ENCODE measurements around the gene MAFF. TPM values are rescaled to one million over a fixed set of nuclear protein-coding genes. Genes with fewer than 3 reads are reported as not detected.
A peak's percentile ranks its signal among the peaks of the same experiment; 100 is the strongest.

Gene MAFF
- total RNA-seq, 3 donors from 2014 or later (not counting 1 experiment from before 2014, with no cell fraction given): 168 to 215 (median 187) TPM

DNA sequence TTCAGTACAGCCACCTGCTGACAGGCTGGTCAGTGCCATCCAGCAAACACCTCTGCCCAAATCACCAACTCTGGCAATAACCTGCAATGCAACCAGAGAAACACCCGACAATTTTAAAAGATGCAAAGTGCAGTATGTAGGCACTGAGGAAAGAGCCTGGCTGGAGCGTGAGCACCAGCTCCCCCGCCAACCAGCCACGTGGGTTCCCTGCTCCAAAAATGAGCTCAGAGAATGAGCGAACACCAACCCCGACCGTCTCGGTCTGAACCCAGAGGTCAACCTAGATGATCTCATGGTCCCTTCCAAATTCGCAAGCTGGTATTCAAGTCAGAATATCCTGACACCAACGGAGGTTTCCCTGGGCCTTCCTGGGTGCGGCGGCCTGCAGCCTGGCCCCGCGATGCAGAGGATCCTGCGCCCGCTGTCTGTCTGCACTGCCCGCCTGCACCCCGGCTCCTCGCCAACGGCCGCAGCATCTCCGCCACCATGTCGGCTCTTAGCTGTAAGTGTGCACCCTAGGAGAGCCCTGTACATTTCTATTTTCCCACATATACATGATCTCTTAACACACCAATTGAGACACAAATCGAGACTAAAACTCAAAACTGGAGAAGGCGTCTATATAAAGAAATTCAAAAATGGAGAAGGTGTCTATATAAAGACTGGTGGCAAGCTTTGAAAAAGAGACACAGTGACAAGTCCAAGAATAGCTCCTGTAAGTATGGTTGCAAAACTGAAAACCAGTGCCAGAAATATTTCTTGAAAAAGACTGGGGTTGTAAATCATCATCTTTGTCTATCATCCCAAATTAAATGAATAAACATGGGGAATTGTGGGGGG lies 48.2 kb downstream of the MAFF start:
- peak overlapping the region in 1 of 2 donors; percentile 36 for H3K27ac Mint-ChIP-seq

GRCh38 chr22:38250643-38251340 lies 49.0 kb downstream of the MAFF start:
- DNase-seq (no peak), ATAC-seq (peak in 1 of 3 donors; percentile 57)
- no peak overlapping the region for H3K4me3 ChIP-seq (ENCODE audit: low read length)
- no peak for TF ChIP-seq CTCF (IDR thresholded peaks at IDR 0.05)
- H3K27me3 Mint-ChIP-seq (ENCODE audit: low read depth in 2 of 2): no peaks in the 10 kb centered on the region
- peaks cover 6% of the 10 kb centered on the region for H3K36me3 Mint-ChIP-seq
- H3K4me1 ChIP-seq (ENCODE audit: control insufficient read depth, insufficient read depth, low read length): peaks cover 6% of the 10 kb centered on the region
- no peak overlapping the region for H3K27ac Mint-ChIP-seq
- peaks cover 17% of the 10 kb centered on the region for H3K36me3 ChIP-seq (ENCODE audit: control insufficient read depth, insufficient read depth, low read length)
- no peak overlapping the region for H3K4me3 Mint-ChIP-seq
- no peaks in the 10 kb centered on the region for H3K27me3 ChIP-seq (ENCODE audit: control insufficient read depth, insufficient read depth, low read length)
- WGBS (ENCODE audit: insufficient coverage): 86% methylated on average over 13 of the region's 13 CpGs
- no peak overlapping the region for H3K27ac ChIP-seq (ENCODE audit: low read length)
- no peaks in the 10 kb centered on the region for H3K9me3 Mint-ChIP-seq
- peaks cover 6% of the 10 kb centered on the region for H3K9me3 ChIP-seq (ENCODE audit: control insufficient read depth, insufficient read depth, low read length)
- H3K4me1 Mint-ChIP-seq: peaks cover 23 to 34% of the 10 kb centered on the region in 2 donors
- intact Hi-C loops (cut with micrococcal nuclease): no loop called here

More for the DNA sequence above, 48.2 kb downstream of the MAFF start:
- no peak overlapping the region for H3K27ac ChIP-seq (ENCODE audit: low read length)
- DNase-seq (no peak), ATAC-seq (no peak)
- peaks cover 6% of the 10 kb centered on the region for H3K9me3 ChIP-seq (ENCODE audit: control insufficient read depth, insufficient read depth, low read length)
- Mint-ChIP-seq H3K4me3 (no peak overlapping the region), H3K27me3 (ENCODE audit: low read depth in 2 of 2) (no peaks in the 10 kb centered on the region), H3K9me3 (no peaks in the 10 kb centered on the region), H3K4me1 (peaks cover 23 to 29% of the 10 kb centered on the region in 2 donors), H3K36me3 (peaks cover 6% of the 10 kb centered on the region)
- no peak overlapping the region for H3K4me3 ChIP-seq (ENCODE audit: low read length)
- intact Hi-C loops (cut with micrococcal nuclease): no loop called here
- WGBS (ENCODE audit: insufficient coverage): 96% methylated on average over 24 of the region's 25 CpGs
- peaks cover 20% of the 10 kb centered on the region for H3K36me3 ChIP-seq (ENCODE audit: control insufficient read depth, insufficient read depth, low read length)
- peaks cover 6% of the 10 kb centered on the region for H3K4me1 ChIP-seq (ENCODE audit: control insufficient read depth, insufficient read depth, low read length)
- TF ChIP-seq CTCF (IDR thresholded peaks at IDR 0.05): no peak
- H3K27me3 ChIP-seq (ENCODE audit: control insufficient read depth, insufficient read depth, low read length): no peaks in the 10 kb centered on the region

- no peaks in the 10 kb centered on the region for H3K27me3 ChIP-seq (ENCODE audit: control insufficient read depth, insufficient read depth, low read length)
- no peak overlapping the region for H3K27ac Mint-ChIP-seq
- peaks cover 3% of the 10 kb centered on the region for H3K4me1 ChIP-seq (ENCODE audit: control insufficient read depth, insufficient read depth, low read length)
- H3K9me3 Mint-ChIP-seq: no peaks in the 10 kb centered on the region
- no peak for DNase-seq
- H3K9me3 ChIP-seq (ENCODE audit: control insufficient read depth, insufficient read depth, low read length): peaks cover 6% of the 10 kb centered on the region
- H3K27ac ChIP-seq (ENCODE audit: low read length): no peak overlapping the region
- H3K27me3 Mint-ChIP-seq (ENCODE audit: low read depth in 2 of 2): no peaks in the 10 kb centered on the region
- intact Hi-C loops (cut with micrococcal nuclease): no loop called here
- H3K36me3 Mint-ChIP-seq: peaks cover 6% of the 10 kb centered on the region
- 95% methylated on average over 7 of the region's 7 CpGs for WGBS (ENCODE audit: insufficient coverage)
- no peak for ATAC-seq
- H3K4me3 ChIP-seq (ENCODE audit: low read length): no peak overlapping the region
- H3K36me3 ChIP-seq (ENCODE audit: control insufficient read depth, insufficient read depth, low read length): peaks cover 12% of the 10 kb centered on the region
- peaks cover 23 to 37% of the 10 kb centered on the region in 2 donors for H3K4me1 Mint-ChIP-seq
- no peak for TF ChIP-seq CTCF (IDR thresholded peaks at IDR 0.05)
- no peak overlapping the region for H3K4me3 Mint-ChIP-seq
Measured at GRCh38 chr22:38251341-38251692, 49.5 kb downstream of the MAFF start.

Data from natural killer cell (primary cell).